Measurements from ENCODE around the gene MRPL40. TPM values are rescaled to one million over a fixed set of nuclear protein-coding genes. Genes with fewer than 3 reads are reported as not detected.
A peak's percentile ranks its signal among the peaks of the same experiment; 100 is the strongest.

Gene MRPL40
- total and polyA plus RNA-seq, 2 of the 13 experiments (the other 11 are each of a cell fraction or from before 2014, with no cell fraction given) = 42.7 to 79.7 TPM

GRCh38 chr22:19447330-19448075 is 15.2 kb downstream of the MRPL40 start, which contains the start of gene C22orf39 (continued):
- TF ChIP-seq, protein P1, sequence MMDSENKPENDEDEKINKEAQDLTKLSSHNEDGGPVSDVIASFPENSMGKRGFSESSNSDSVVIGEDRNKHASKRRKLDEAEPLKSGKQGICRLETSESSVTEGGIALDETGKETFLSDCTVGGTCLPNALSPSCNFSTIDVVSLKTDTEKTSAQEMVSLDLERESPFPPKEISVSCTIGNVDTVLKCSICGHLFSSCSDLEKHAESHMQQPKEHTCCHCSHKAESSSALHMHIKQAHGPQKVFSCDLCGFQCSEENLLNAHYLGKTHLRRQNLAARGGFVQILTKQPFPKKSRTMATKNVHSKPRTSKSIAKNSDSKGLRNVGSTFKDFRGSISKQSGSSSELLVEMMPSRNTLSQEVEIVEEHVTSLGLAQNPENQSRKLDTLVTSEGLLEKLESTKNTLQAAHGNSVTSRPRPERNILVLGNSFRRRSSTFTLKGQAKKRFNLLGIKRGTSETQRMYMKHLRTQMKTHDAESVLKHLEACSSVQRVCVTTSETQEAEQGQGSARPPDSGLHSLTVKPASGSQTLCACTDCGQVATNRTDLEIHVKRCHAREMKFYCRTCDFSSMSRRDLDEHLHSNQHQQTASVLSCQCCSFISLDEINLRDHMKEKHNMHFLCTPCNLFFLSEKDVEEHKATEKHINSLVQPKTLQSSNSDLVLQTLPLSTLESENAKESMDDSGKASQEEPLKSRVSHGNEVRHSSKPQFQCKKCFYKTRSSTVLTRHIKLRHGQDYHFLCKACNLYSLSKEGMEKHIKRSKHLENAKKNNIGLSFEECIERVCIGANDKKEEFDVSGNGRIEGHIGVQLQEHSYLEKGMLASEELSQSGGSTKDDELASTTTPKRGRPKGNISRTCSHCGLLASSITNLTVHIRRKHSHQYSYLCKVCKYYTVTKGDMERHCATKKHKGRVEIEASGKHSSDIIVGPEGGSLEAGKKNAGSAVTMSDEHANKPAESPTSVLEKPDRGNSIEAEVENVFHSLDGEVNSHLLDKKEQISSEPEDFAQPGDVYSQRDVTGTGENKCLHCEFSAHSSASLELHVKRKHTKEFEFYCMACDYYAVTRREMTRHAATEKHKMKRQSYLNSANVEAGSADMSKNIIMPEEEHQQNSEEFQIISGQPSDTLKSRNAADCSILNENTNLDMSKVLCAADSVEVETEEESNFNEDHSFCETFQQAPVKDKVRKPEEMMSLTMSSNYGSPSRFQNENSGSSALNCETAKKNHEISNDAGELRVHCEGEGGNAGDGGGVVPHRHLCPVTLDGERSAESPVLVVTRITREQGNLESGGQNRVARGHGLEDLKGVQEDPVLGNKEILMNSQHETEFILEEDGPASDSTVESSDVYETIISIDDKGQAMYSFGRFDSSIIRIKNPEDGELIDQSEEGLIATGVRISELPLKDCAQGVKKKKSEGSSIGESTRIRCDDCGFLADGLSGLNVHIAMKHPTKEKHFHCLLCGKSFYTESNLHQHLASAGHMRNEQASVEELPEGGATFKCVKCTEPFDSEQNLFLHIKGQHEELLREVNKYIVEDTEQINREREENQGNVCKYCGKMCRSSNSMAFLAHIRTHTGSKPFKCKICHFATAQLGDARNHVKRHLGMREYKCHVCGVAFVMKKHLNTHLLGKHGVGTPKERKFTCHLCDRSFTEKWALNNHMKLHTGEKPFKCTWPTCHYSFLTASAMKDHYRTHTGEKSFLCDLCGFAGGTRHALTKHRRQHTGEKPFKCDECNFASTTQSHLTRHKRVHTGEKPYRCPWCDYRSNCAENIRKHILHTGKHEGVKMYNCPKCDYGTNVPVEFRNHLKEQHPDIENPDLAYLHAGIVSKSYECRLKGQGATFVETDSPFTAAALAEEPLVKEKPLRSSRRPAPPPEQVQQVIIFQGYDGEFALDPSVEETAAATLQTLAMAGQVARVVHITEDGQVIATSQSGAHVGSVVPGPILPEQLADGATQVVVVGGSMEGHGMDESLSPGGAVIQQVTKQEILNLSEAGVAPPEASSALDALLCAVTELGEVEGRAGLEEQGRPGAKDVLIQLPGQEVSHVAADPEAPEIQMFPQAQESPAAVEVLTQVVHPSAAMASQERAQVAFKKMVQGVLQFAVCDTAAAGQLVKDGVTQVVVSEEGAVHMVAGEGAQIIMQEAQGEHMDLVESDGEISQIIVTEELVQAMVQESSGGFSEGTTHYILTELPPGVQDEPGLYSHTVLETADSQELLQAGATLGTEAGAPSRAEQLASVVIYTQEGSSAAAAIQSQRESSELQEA (CRISPR knock-in tag; IDR thresholded peaks at IDR 0.05; ENCODE audit: not compliant biosample characterization) = peak; percentile 55
- TF ChIP-seq ZNF816 (CRISPR knock-in tag; IDR thresholded peaks at IDR 0.05; ENCODE audit: borderline replicate concordance) (peak; percentile 67; the same call in 1 of the 2 replicates), HHEX (CRISPR knock-in tag; IDR thresholded peaks at IDR 0.05) (no peak), TOPORS (CRISPR knock-in tag; IDR thresholded peaks at IDR 0.05) (peak; percentile 24; the same call in 1 of the 2 replicates), SOX6 (IDR thresholded peaks at IDR 0.05) (no peak), SOX6 (CRISPR knock-in tag; IDR thresholded peaks at IDR 0.05) (no peak), TFAP4 (IDR thresholded peaks at IDR 0.05; ENCODE audit: borderline replicate concordance, low read depth) (no peak), MEF2D (CRISPR knock-in tag; IDR thresholded peaks at IDR 0.05) (peak; percentile 43; the same call in 1 of the 2 replicates), HMGA1 (CRISPR knock-in tag; conservative IDR thresholded peaks at IDR 0.05) (no peak), TBP (CRISPR knock-in tag; IDR thresholded peaks at IDR 0.05) (no peak), TOE1 (CRISPR knock-in tag; IDR thresholded peaks at IDR 0.05) (no peak), LBX2 (CRISPR knock-in tag; IDR thresholded peaks at IDR 0.05; ENCODE audit: borderline replicate concordance) (no peak; the same call in 1 of the 2 replicates), SRF (IDR thresholded peaks at IDR 0.05; ENCODE audit: low read depth, low read length) (no peak), PRPF4 (IDR thresholded peaks at IDR 0.05; ENCODE audit: low read depth, low read length, poor library complexity, severe bottlenecking) (no peak), MEIS1 (CRISPR knock-in tag; IDR thresholded peaks at IDR 0.05; ENCODE audit: borderline replicate concordance) (no peak), ZNF256 (CRISPR knock-in tag; conservative IDR thresholded peaks at IDR 0.05) (no peak; the same call in 1 of the 2 replicates), POGK (CRISPR knock-in tag; conservative IDR thresholded peaks at IDR 0.05) (peak; percentile 74), ZFP90 (CRISPR knock-in tag; IDR thresholded peaks at IDR 0.05; ENCODE audit: borderline replicate concordance) (no peak; the same call in 1 of the 2 replicates)
